ENCODE measurements around the gene OPTC. TPM values are rescaled to one million over a fixed set of nuclear protein-coding genes. Genes with fewer than 3 reads are reported as not detected.

The OPTC gene
- total and polyA plus RNA-seq, 2 of the 13 experiments (the other 11 are each of a cell fraction or from before 2014, with no cell fraction given), result not detected

- TF ChIP-seq PRDM15 (CRISPR knock-in tag; IDR thresholded peaks at IDR 0.05), result no peak
- TF ChIP-seq GLMP (CRISPR knock-in tag; IDR thresholded peaks at IDR 0.05; ENCODE audit: borderline replicate concordance), result no peak
- no peak for TF ChIP-seq SIN3B (IDR thresholded peaks at IDR 0.05; ENCODE audit: low read length)
- TF ChIP-seq ERF (CRISPR knock-in tag; IDR thresholded peaks at IDR 0.05), result no peak
- no peak for TF ChIP-seq ETV5 (CRISPR knock-in tag; IDR thresholded peaks at IDR 0.05; ENCODE audit: borderline replicate concordance)
- TF ChIP-seq FOXA3 (CRISPR knock-in tag; IDR thresholded peaks at IDR 0.05), result no peak
Measured at GRCh38 chr1:203467550-203467921, 26.4 kb upstream of the OPTC start (continued).

DNA sequence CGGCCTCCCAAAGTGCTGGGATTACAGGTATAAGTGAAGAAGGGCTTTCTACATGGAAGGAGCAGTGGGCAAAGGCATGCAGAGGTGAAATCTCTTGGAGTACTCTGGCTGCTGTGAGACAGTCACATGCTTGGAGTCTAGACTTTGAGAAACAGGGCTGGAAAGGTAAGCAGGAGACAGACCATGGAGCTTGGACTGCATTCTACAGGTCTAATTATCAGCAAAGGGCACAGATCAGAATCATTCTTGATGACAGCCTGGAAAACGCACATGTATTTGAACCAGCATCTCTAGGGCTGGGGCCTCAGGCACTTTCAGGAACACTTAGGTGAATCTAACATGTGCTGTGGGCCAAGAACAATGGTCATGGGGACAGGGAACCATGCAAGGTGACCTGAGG is 25.6 kb upstream of the OPTC start:
- H2AFZ ChIP-seq (ENCODE audit: low read length), result no peak overlapping the region
- 0% methylated on average over 2 of the region's 2 CpGs for WGBS (ENCODE audit: low lambda C conversion rate)
- ChIA-PET CTCF (ENCODE audit: low intra/inter-chr PET ratio, low total read pairs) (no interaction called here), POLR2A (no interaction called here)
- no peaks in the 10 kb centered on the region for H4K20me1 ChIP-seq (ENCODE audit: insufficient read depth, low read length)
- H3K79me2 ChIP-seq (ENCODE audit: insufficient read depth, low read length), result no peaks in the 10 kb centered on the region
- ATAC-seq (no peak), DNase-seq (ENCODE audit: low spot score) (no peak), FAIRE-seq (no peak)
- no peak overlapping the region for H3K27ac ChIP-seq (ENCODE audit: extremely low read length, insufficient read depth, low read length)
- intact Hi-C loops (cut with micrococcal nuclease; ENCODE audit: unreplicated experiment), result no loop called here
- no peak overlapping the region for H3K4me3 ChIP-seq (replicated peaks in 1 of 3; ENCODE audit: insufficient read depth in 1 of 3, low read depth in 2 of 3, low read length in 3 of 3)
- peaks cover 4 to 22% of the 10 kb centered on the region in 2 experiments; a peak in 3 of 5 replicates for H3K27me3 ChIP-seq (ENCODE audit: control insufficient read depth in 1 of 2, insufficient read depth in 2 of 2, low read length in 2 of 2)
- no peaks in the 10 kb centered on the region for H3K4me1 ChIP-seq (ENCODE audit: insufficient read depth, low read length)
- no peaks in the 10 kb centered on the region for H3K36me3 ChIP-seq (replicated peaks in 1 of 2; ENCODE audit: control insufficient read depth in 1 of 2, insufficient read depth in 2 of 2, low read length in 2 of 2)
- H3K9ac ChIP-seq (ENCODE audit: insufficient read depth, low read depth, low read length), result no peak overlapping the region
- no peaks in the 10 kb centered on the region for H3K9me3 ChIP-seq (ENCODE audit: low read length)
- no peak overlapping the region for H3K4me2 ChIP-seq (ENCODE audit: low read depth, low read length)
- no TSS peak for BruUV-seq (replicated peaks)
- in situ Hi-C loops (cut with HindIII; ENCODE audit: extremely low pct_ligation_motif_present, low pct_unique_long_range_greater_than_20kb), result no loop called here
- no peak for TF ChIP-seq LCORL (IDR thresholded peaks at IDR 0.05)
- no peak for TF ChIP-seq LCORL (CRISPR knock-in tag; IDR thresholded peaks at IDR 0.05)
- no peak for TF ChIP-seq BORCS8-MEF2B (CRISPR knock-in tag; IDR thresholded peaks at IDR 0.05)
- no peak for TF ChIP-seq CTCF (CRISPR knock-in tag; IDR thresholded peaks at IDR 0.05)
- TF ChIP-seq SMAD1 (CRISPR knock-in tag; IDR thresholded peaks at IDR 0.05; ENCODE audit: borderline replicate concordance, low read depth), result no peak
- TF ChIP-seq, protein P1, sequence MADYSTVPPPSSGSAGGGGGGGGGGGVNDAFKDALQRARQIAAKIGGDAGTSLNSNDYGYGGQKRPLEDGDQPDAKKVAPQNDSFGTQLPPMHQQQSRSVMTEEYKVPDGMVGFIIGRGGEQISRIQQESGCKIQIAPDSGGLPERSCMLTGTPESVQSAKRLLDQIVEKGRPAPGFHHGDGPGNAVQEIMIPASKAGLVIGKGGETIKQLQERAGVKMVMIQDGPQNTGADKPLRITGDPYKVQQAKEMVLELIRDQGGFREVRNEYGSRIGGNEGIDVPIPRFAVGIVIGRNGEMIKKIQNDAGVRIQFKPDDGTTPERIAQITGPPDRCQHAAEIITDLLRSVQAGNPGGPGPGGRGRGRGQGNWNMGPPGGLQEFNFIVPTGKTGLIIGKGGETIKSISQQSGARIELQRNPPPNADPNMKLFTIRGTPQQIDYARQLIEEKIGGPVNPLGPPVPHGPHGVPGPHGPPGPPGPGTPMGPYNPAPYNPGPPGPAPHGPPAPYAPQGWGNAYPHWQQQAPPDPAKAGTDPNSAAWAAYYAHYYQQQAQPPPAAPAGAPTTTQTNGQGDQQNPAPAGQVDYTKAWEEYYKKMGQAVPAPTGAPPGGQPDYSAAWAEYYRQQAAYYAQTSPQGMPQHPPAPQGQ (CRISPR knock-in tag; IDR thresholded peaks at IDR 0.05; ENCODE audit: borderline replicate concordance), result no peak
- TF ChIP-seq NFIB (CRISPR knock-in tag; IDR thresholded peaks at IDR 0.05; ENCODE audit: borderline replicate concordance), result no peak
- TF ChIP-seq ZNF841 (CRISPR knock-in tag; IDR thresholded peaks at IDR 0.05; ENCODE audit: borderline replicate concordance), result no peak
- no peak for TF ChIP-seq ZKSCAN8 (CRISPR knock-in tag; IDR thresholded peaks at IDR 0.05; ENCODE audit: borderline replicate concordance)
- TF ChIP-seq RXRB (CRISPR knock-in tag; IDR thresholded peaks at IDR 0.05; ENCODE audit: borderline replicate concordance), result no peak

All from HepG2 (cell line).